NCI-H128 (cell line): ENCODE results near the gene GGTLC2.
"Not testable (repeated sequence)": the region's sequence is repeated elsewhere in the genome, so short reads cannot be mapped to it uniquely, and the experiment has no call there.

Experiments
- DNase-seq: peaks from one replicate; lab custom pipeline; 2025; ENCODE audit not compliant: unreplicated experiment; lab: John Stamatoyannopoulos, UW

GGTLC2 gene

DNA sequence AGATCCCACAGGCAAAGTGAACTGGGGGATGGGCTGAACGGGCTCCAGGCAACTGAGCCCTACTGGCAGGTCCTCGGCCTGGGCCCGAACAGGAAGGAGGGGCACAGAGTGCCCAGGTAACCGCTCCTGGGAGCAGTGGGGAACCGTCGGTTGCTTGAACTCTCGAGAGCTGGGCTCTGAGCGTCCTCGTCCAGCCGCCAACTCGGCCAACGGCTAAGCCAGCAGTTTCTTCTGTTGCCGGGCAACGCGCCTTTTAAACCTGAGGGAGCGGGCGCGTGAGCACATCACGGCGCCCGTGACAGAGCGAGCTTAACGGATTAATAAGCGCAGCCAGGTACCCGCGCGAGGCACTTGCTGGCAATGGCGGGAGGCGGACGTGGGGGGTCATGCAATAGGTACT, at the start of gene GGTLC2:
GGTLC2 (plus strand) TSS at position 301 of the 400 bp plus-strand sequence. CDS start 1,732 bp downstream, outside the sequence.
- not testable (repeated sequence) for DNase-seq

GRCh38 chr22:22595001-22595835, 49.2 kb upstream of the GGTLC2 start:
- DNase-seq, result no peak

- no peak for DNase-seq
These were observed 46.3 kb upstream of the GGTLC2 start for GRCh38 chr22:22598144-22598543.

GRCh38 chr22:22599248-22599647, 45.2 kb upstream of the GGTLC2 start:
- no peak for DNase-seq

DNA sequence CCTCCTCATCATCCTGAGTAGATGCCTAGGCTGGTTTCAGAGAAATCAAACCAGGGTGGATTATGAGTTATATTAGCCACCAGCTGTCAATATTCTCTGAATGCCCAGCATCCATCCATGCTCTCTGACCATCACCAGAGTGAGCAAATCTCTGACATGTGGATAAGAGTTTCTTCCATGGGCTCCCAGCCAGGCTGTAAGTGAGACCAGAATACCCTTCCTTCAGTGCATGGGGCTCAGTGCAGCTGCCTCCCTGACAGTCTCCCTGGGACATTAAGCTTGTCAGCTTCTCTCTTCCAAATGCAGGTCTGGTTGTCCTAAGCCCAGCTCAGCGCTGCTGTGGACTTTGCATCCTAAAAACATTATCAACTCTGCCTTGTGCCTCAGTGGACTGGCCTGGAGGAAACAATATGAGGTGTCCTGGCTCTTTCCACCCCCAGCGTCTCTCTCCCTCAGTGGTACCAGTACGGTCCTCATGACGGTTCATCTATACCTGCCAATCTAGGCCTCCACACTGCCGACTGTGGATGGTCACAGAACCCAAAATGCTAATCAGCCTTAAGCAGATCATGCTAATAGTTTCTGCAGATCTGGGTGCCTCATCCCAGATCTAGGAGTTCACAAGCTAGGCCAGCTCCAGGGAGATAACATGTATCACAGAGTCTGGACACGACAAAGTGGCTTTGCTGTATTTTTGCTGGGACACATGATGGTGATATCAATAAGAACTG, 43.7 kb upstream of the GGTLC2 start:
- DNase-seq, result no peak

- no peak for DNase-seq
These were observed 40.9 kb upstream of the GGTLC2 start for GRCh38 chr22:22603470-22603947.

DNA sequence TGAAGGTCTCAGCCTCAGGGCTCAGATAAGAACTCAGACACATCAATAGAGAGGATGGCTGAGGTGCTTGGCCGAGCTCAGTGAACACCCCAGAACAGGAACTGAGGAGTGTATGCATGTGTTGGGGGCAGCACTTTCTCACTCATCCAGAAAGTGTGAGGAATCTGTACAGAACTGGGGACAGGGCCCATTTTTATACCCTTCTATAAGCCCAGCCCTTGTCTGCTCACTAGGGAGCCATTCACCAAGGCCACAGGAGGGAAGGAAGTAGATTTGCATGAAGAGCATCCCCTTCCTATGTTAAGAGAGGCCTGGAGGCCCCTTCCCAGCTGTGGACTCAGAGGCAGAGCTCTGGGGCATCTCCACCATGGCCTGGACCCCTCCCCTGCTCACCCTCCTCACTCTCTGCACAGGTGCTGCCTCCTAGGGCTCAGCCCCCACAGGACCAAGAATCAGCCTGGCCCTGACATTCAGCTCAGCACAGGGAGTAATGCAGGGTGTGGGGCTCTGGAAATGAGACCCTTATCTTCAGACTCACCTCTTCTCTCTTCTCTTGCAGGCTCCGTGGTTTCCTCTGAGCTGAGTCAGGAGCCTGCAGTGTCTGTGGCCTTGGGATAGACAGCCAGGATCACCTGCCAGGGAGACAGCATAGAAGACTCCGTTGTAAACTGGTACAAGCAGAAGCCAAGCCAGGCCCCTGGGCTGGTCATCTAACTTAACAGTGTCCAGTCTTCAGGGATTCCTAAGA, 39.9 kb upstream of the GGTLC2 start:
- DNase-seq, result no peak

DNA sequence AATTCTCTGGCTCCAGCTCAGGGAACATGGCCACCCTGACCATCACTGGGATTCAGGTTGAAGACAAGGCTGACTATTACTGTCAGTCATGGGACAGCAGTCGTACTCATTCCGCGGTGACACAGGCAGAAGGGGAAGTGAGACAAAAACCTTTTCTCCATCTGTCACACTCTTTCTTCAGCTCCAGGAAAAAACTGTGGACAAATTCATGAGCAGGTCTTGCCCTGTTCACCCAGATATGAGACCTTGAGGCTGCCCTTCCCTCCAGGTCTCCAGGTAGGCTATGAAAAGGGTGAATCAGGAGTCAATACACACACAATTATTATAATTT, 39.4 kb upstream of the GGTLC2 start:
- no peak for DNase-seq

GRCh38 chr22:22608022-22608421, 36.4 kb upstream of the GGTLC2 start:
- not testable (repeated sequence) for DNase-seq

GRCh38 chr22:22609291-22609690, 35.1 kb upstream of the GGTLC2 start:
- DNase-seq, result no peak

DNA sequence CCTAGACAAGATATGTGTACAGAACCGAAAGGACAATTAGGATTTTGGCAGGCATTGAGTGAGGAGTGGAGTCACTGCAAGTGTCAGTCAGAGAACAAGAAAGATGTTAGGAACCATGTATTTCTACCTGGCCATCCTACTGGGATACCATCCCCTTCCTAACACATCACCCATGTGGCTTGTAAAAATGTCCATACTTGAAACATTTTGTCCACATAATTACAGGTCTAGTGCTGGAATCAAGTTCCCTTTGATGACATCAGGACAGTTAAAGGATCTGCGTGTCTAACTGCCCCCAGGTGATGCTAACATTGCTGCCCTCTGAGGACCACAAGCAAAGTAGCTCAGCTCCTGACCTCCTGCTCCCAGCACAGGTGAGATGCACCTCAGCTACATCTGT, 31.9 kb upstream of the GGTLC2 start:
- DNase-seq, result no peak

GRCh38 chr22:22614065-22614464, 30.3 kb upstream of the GGTLC2 start:
- no peak for DNase-seq

DNA sequence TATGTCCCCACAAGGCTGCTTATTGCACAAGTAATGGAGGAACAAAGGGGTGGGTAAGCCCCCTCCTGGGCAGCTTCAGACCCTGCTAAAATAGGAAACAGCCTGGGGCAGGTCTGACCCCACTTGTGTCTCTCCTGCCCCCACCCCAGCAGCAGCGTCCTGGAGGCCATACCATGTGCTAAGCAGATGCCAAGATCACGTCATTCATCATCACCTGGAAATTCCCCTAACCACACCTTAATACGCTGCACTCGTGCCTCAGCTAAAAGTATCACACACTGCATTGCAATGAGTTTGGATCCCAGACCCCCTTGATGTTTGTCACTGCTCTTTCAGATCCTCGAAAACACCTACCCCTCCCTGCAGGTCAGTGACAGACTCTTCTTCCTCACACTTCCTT, 27.8 kb upstream of the GGTLC2 start:
- no peak for DNase-seq

DNA sequence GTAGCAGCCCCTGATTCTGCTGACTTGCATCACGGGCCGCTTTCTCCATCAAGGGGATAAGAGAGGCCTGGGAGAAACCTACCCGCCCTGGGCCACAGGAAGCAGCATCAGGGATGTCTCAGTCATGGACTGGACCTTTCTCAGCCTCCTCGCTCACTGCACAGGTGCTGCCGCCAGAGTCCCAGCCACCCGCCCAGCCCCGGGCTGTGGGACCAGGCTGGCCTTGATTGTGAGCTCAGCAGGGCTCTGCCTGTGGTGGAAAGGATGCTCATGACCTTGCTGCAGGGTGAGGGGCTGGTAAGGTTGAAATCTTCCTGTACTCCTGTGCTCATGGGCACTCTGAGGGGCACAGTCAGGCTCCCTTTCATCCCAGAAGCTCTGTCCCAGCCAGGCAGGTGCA, 26.0 kb upstream of the GGTLC2 start:
- DNase-seq, result no peak

GRCh38 chr22:22618923-22619322, 25.5 kb upstream of the GGTLC2 start:
- DNase-seq, result no peak

DNA sequence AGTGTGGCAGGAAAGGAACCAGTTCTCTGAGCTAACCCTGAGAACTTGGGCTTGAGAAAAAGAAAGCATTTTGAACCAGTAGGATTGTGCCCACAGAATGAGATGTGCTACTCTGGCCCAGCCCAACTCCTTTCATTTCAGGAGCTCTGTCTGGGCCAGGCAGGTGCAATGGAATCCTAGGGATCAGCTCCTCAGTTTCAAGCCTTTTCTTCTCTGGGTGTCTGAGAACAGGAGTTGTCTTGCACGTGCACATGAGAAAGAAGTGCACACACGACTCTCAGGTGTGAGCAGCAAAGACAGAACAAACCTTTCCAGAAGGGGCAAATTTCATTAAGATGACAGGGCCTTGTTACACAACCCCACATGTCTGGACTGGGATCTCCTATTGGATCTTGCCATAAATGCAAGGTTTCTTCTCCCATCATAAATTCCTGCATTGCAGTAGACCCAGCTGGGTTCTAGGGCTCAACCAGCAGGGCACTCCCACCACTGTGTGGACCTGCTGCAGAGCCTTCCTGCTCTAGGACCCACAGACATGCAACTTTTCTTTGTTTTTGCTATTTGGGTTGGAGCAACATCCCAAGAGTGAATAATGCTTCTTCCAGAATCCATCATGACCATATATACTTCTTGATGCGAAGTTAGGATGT, 24.5 kb upstream of the GGTLC2 start:
- DNase-seq, result no peak

DNA sequence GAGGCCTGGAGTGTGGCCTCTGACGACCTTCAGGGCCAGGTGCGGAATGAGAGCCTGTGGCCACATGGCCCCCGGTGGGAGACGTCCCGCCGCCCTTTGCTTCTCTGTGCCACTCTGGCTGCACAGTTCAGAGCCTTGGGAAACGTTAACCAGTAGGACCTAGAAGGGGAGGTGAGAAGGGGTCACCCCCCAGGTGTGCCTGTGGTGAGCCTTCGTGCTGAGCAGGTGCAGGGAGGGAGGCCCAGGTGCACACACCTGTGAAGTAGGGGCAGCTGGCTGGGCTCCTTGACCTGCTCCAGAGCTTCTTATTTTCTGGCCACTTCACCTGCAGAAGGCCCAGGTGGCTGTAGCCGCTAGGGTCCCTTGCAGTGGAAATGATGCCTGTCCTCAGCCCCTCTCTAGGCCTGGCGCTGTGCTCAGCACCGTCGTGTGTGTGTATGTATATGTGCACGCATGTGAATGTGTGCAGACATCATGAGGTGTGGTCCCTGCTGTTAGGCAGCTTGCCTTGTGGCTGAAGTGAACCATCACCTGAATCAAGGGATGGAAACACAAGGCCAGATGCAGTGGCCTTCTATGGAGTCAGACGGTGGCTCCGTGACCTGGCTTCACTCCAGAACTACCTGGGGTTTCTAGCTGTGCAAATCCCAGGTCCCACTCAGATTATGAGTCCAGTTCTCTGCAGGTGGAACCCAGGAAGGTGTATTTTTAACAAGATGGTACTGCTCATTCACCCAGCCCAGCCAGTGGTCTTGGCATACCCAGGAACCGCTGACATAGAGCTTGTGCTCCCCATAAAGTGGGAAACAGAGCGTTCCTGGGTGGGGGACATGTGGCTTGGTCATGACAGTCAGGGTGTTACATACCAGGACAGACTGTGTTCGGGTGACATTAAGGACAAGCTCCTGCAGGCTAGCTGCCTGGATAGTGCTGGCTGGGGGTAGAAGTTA, 15.6 kb upstream of the GGTLC2 start:
- DNase-seq, result not testable (repeated sequence)

DNA sequence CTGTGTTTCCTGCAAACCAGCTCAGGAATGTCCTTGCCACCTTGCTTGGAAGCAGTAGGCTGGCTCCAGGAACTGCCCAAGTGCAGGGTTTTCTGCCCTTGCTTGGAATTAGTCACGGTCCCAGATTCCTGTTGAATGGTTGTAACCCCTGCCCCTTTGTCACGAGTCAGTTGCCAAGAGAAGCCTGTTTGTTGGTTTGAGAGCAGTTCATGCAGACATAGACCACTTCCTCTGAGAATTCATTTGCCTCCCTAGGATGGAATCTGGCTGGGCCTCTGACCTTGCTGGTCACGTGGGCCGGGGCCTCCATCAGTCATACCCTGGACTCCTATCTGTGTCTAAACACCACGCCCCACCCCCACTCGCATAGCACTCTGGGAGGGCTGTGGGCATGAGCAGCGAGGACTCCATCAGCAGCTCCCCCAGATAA, 13.2 kb upstream of the GGTLC2 start:
- DNase-seq, result not testable (repeated sequence)

GRCh38 chr22:22632226-22632625, 12.2 kb upstream of the GGTLC2 start:
- DNase-seq, result not testable (repeated sequence)

DNA sequence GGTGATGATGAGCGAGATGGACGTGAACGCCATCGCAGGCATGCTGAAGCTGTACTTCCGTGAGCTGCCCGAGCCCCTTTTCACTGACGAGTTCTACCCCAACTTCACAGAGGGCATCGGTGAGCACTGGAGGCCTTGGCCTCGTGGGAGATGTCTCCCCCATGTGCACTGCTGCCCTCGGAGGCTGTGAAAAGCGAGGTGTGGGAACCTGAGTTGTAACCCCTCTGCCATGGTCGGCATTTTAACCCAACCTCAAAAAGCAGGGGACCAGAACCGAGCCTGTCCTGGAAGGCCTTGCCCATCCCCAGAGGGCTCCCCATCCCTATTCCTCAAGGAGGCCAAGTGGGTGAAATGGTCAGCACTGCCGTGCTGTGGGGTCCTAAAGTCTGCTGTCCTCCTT, 10.9 kb upstream of the GGTLC2 start:
- not testable (repeated sequence) for DNase-seq
